Hepatocyte (in vitro differentiated cells): Measurements from ENCODE around the gene PPP1R1C.

Experiments used
- CTCF ChIP-seq: fragments of 200-600 bp; sonication (generic); IDR thresholded peaks from 2 replicates; pipeline ENCODE4 v1.5.1; 2016; ENCODE audit warnings: antibody characterized with exemption, mild to moderate bottlenecking; ENCODE audit not compliant: poor library complexity
- EZH2 ChIP-seq: fragments of 200-600 bp; sonication (generic); IDR thresholded peaks from 2 replicates; pipeline ENCODE4 v1.6.1; 2016; ENCODE audit warnings: antibody characterized with exemption, mild to moderate bottlenecking, borderline replicate concordance

GRCh38 chr2:181955010-181955409 lies 30.6 kb upstream of the PPP1R1C start:
- no peak for TF ChIP-seq EZH2
- no peak for TF ChIP-seq CTCF
